Stimulated activated CD8-positive, alpha-beta memory T cell treated with anti-CD3 and anti-CD28 coated beads, Interleukin-15, amount 100 ng/mL, for 4 hours (primary cell): ENCODE measurements around the gene APOA1.

Source experiments
- DNase-seq, 2 donors: peaks; one replicate each; pipeline ENCODE4 v3.0.0-alpha.2; 2020; ENCODE audit warnings: low read depth in 2 of 2

The APOA1 gene

GRCh38 chr11:116833816-116834534 lies 3.4 kb downstream of the APOA1 start:
- DNase-seq = no peak

- no peak for DNase-seq
These were observed 4.0 kb downstream of the APOA1 start for GRCh38 chr11:116833491-116833815.

DNA sequence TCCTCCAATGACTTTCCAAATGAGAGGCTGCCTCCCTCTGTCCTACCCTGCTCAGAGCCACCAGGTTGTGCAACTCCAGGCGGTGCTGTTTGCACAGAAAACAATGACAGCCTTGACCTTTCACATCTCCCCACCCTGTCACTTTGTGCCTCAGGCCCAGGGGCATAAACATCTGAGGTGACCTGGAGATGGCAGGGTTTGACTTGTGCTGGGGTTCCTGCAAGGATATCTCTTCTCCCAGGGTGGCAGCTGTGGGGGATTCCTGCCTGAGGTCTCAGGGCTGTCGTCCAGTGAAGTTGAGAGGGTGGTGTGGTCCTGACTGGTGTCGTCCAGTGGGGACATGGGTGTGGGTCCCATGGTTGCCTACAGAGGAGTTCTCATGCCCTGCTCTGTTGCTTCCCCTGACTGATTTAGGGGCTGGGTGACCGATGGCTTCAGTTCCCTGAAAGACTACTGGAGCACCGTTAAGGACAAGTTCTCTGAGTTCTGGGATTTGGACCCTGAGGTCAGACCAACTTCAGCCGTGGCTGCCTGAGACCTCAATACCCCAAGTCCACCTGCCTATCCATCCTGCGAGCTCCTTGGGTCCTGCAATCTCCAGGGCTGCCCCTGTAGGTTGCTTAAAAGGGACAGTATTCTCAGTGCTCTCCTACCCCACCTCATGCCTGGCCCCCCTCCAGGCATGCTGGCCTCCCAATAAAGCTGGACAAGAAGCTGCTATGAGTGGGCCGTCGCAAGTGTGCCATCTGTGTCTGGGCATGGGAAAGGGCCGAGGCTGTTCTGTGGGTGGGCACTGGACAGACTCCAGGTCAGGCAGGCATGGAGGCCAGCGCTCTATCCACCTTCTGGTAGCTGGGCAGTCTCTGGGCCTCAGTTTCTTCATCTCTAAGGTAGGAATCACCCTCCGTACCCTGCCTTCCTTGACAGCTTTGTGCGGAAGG lies 4.8 kb downstream of the APOA1 start:
- no peak for DNase-seq

GRCh38 chr11:116831790-116832349 lies 5.6 kb downstream of the APOA1 start:
- DNase-seq = no peak

GRCh38 chr11:116830184-116830912 lies 7.1 kb downstream of the APOA1 start:
- DNase-seq = no peak

- no peak for DNase-seq
These were observed 7.8 kb downstream of the APOA1 start, which contains the start of gene APOC3 for GRCh38 chr11:116829525-116830183. Gene APOC3 (plus strand): TSS chr11:116829907. CDS start chr11:116830583, 676 bp downstream.

DNA sequence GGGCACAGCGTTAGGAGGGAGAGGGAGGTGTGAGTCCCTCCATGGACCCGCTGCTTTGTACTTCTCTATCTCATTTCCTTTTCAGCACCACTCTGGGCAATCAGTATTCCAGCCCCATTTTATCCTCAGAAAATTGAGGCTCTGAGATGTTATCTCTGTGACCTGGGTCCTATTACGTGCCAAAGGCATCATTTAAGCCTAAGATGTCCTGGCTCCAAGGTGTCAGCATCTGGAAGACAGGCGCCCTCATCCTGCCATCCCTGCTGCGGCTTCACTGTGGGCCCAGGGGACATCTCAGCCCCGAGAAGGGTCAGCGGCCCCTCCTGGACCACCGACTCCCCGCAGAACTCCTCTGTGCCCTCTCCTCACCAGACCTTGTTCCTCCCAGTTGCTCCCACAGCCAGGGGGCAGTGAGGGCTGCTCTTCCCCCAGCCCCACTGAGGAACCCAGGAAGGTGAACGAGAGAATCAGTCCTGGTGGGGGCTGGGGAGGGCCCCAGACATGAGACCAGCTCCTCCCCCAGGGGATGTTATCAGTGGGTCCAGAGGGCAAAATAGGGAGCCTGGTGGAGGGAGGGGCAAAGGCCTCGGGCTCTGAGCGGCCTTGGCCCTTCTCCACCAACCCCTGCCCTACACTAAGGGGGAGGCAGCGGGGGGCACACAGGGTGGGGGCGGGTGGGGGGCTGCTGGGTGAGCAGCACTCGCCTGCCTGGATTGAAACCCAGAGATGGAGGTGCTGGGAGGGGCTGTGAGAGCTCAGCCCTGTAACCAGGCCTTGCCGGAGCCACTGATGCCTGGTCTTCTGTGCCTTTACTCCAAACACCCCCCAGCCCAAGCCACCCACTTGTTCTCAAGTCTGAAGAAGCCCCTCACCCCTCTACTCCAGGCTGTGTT lies 8.5 kb downstream of the APOA1 start:
- no peak for DNase-seq

DNA sequence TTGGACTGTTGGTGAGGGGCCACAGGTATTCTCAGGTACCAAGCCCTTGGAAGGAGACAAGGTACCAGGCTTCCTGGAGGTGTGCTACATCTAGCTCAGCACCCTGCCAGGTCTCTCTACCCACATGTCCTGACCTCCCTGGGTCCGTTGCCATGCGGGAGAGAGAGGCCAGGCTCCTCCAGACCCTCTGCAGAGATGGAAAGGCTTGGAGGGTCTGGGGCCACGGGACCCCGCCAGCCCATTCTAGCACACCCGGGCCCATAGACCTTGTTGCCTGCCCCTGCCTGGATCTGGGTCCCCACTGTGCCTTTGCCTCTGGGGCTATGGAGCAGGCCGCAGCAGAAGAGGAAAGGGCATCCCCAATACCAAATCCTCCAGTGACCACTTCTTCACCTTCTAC lies 10.0 kb downstream of the APOA1 start:
- no peak for DNase-seq

DNA sequence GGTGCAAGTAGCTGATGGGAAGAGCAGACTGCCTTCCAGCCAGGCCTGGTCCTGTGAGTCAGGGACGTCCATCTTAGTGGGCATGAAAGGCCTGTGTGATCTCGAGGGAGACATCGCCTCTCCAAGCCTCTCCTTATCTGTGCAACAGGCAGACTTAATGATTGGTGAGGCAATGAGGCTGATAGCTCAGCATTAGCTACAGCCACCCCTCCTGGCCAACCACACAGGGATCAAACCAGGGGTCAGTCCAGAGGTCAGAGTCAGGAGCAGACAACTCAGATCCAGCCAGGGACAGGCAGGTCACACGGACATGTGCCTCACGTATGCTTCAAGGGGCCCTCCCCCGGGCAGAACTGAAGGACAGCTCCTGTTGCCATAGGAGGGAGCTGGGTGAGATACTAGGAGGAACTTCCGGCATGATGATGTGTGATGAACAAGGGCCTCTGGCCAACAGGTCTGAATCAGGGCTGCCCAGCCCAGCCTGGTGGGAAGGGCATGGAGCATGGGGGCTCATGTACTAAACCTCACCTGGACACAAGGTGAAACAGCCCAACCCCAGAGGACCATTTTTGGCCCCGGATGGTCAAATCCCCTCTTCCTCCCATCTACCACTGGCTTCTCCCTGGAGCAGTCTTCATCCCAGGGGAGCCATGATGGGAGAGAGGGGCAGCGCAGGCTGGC lies 10.5 kb downstream of the APOA1 start:
- DNase-seq = no peak

GRCh38 chr11:116825854-116826750 lies 11.3 kb downstream of the APOA1 start:
- no peak for DNase-seq

GRCh38 chr11:116825434-116825833 lies 12.0 kb downstream of the APOA1 start:
- DNase-seq = no peak

GRCh38 chr11:116823031-116823843 lies 14.2 kb downstream of the APOA1 start, which contains the start of gene APOA4:
Gene APOA4 (minus strand): TSS chr11:116823304. CDS start chr11:116823191, 113 bp downstream.
- DNase-seq = no peak

GRCh38 chr11:116822575-116822974 lies 14.8 kb downstream of the APOA1 start:
- DNase-seq = no peak

- no peak for DNase-seq
These were observed 16.1 kb downstream of the APOA1 start for GRCh38 chr11:116821050-116821918.

DNA sequence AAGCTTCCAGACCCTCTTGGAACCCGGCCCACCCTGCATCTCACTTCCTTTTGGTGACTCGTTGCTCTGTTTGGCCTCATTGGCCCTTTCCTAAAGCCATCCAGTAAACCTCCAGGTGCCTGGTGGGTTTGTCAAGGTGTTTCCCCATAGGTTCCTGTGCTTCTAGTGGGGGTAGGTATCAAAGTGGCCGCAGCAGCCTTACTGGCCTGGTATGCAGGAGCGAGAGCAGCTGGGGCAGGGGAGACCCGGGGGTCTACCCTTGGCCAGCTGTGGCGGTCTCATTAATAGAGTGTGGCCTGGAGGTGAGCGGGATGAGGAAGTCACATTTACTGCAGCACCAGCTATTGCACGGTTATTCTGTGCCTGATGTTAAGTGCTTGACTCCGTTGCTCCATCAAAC lies 18.4 kb downstream of the APOA1 start:
- DNase-seq = no peak

GRCh38 chr11:116814502-116814901 lies 22.9 kb downstream of the APOA1 start:
- DNase-seq = no peak
